ENCODE results near the gene IGSF21.

Gene IGSF21

GRCh38 chr1:18376661-18377060, 269.1 kb downstream of the IGSF21 start:
- no peak for DNase-seq

GRCh38 chr1:18380288-18380687, 272.7 kb downstream of the IGSF21 start:
- no peak for DNase-seq

DNA sequence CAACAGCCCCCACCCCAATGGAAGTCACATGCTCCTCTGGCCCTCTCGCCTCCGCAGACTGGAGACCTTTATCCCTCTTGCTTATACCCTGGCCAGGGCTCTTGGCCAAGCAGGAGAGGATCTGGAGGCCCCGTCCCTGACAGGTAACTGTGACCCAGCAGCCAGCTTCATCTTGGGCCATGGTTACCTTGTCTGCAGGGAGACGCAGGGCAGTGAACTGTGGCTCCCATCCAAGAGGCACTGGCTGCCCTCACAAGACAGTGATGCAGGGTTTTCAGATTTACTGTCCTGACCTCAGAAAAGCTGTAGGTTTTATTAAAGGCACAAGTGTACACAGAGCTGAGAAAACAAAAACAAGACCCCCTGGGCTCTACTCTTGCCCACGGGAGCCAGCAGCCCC, 276.5 kb downstream of the IGSF21 start:
- no peak for DNase-seq

DNA sequence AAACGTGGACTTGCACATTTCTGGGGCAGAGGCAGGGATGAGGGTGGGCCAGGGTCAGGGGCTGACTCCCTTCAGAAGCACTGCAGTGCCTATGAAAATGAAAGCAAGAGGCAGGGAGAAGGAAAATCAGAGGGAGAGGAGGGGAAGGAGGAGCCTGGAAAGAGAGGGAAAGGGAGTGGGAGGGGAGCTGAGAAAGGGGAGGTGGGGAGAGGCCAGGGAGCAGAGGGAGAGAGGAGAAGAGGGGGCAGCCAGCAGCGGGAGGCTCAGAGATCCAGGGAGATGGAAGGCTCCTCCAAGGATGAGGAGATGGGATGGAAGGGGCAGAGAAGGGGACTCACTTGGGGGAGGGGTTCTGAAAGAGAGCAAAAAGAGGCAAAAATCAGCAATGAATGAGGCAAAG, 276.9 kb downstream of the IGSF21 start:
- no peak for DNase-seq

DNA sequence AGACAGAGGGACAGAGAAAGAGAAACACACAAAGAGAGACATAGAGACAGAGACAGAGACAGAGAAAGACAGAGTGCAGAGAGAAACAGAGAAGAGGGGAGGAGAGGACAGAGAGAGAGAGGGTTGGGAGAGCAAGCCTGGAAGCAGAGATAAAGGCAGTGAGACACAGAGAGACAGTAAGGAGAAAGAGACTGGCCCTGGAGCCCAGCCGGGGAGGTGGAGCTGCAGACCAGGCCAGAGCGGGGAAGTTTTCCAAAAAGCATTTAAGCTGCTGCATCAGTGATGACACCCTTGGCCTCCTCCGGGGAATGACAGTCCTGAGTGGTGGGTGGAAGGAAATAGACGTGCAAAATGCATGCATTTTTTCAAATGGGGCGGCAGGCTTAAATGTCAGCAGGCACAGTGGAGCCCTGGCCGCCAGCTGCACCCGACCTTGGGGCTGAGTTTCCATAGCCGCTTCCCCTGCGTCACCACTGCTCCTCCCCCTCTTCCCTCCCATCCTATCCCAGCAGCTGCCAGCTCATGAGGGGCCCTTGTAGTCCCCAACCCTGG, 277.7 kb downstream of the IGSF21 start:
- no peak for DNase-seq

DNA sequence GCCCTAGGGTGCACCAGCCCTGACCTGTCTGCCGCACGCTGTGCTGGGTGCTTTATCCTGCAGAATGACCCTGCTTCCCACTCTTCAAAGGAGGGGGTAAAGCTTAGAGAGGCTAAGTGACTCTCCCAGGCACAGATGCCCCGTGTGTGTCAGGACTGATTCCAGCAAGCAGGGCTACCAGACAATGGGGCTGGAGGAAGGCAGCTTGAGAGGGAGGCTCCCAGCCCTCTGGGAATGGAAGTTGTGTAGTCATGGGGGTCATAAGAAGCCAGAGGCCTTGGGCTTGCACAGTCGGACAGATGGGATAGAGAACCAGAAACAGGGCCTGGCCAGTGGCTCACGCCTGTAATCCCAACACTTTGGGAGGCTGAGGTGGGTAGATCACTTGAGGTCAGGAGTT, 279.0 kb downstream of the IGSF21 start:
- DNase-seq, result no peak

GRCh38 chr1:18387307-18387706, 279.7 kb downstream of the IGSF21 start:
- DNase-seq, result no peak

DNA sequence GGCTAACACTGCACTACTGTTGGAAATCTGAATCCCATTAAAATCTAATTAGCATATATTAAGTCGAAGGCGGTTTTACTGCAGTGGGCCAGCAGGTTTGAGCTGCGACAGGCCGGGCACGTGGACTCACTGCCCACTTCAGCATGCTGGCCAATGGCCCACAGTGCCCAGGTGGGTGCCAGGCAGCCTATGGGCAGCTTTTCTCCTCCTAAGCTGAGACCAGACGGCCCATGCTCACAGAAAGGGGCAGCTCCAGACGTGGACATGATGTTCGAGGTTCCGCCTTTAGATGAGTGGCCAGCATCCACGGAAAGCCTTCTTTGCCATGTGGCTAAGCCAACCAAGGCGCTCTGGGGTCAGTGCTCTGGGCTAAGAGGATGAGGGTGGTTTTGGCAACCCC, 283.4 kb downstream of the IGSF21 start:
- no peak for DNase-seq

- no peak for DNase-seq
Measured at GRCh38 chr1:18394563-18395156, 287.1 kb downstream of the IGSF21 start.

- no peak for DNase-seq
Measured at GRCh38 chr1:18396247-18396980, 288.8 kb downstream of the IGSF21 start.

GRCh38 chr1:18397641-18398040, 290.0 kb downstream of the IGSF21 start:
- no peak for DNase-seq

GRCh38 chr1:18398791-18399530, 291.4 kb downstream of the IGSF21 start:
- DNase-seq, result no peak

DNA sequence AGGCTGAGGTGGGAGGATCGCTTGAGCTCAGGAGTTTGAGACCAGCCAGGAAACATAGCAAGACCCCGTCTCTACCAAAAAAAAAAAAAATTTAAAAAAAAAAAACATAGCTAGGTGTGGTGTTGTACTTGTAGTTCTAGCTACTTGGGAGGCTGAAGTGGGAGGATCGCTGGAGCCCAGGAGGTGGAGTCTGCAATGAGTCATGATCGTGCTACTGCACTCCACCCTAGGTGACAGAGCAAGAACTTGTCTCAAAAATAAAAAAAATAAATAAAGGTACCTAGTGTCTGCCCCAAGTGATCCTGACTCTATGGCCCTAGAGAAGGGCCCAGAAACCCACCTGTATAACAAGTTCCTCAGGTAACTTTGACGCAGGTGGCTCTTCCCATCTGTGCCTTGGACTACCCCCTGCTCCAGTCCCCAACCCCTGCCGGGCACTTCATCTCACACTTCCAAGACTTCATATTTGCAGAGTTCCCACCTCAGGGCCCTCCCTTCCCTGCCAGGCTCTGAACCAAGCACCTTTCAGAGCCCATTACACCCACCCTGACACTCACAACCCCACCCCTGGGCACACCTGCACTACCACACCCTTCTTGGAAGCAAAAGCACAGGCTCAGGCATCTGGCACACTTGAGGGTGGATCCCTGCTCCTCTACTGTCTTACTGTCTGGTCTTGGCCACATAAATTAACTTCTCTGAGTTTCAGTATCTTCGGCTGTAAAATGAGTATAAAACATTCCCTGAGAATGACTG, 292.9 kb downstream of the IGSF21 start:
- no peak for DNase-seq

DNA sequence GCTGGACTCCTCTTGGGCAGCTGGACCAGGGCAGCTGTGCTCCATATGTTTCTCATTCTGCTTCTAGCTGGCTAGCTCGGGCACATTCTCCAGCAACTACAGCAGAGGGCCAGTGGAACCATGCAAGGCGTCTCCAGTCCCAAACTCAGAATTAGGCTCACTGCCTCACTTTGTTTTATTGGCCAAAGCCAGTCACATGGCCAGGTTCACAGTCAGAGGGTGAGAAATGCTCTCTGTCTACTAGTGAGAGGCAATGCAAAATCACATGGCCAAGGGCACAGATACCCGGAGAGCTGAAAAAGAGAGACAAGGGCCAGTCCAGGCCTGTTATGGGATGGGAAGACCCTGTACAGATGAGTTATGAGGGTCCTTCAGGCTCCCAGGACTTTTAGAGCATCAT, 294.3 kb downstream of the IGSF21 start:
- DNase-seq, result no peak

GRCh38 chr1:18404460-18404859, 296.9 kb downstream of the IGSF21 start:
- DNase-seq, result no peak

DNA sequence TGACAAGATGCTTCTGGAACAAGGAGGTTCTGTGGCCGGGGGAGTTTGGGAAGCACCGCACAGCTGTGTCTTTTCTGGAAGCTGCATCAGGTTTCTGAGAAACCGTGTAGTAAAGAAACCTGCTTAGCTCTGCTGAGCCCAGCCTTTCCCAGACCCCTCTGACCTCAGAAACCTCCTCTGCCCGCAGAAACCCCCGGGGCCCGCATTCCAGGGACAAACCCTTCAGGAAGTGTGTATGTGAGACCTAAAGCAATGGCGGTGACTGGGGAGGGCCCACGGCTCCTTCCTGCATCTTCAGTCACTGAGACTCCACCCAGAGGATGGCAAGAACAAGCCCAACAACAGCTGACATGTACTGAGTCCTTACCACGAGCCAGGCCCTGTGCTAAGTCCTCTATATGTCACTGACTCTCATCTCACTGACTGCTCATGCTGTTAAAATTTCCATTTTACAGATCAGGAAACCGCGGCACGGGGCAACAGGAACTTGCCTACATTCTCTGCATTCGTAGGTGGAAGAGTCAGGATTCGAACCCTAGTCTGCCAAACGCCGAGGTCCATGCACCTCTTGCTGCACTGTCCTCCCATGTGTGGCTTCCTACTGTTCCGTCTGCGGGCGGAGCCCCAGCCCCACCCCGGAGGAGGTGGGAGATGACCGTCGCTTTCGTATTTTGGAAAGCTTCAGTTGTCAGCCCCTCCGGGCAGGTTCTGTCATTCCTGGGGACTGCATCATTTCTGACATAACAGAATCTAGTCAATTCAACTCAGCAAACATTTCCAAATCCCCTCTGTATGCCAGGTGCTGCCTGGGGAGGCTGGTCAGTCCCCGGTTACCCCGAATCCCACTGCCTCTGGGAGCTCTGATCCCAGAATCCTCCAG, 299.8 kb downstream of the IGSF21 start:
- DNase-seq, result no peak

GRCh38 chr1:18408656-18409370, 301.2 kb downstream of the IGSF21 start:
- DNase-seq, result no peak

- no peak for DNase-seq
Measured at GRCh38 chr1:18409609-18410237, 302.1 kb downstream of the IGSF21 start.

DNA sequence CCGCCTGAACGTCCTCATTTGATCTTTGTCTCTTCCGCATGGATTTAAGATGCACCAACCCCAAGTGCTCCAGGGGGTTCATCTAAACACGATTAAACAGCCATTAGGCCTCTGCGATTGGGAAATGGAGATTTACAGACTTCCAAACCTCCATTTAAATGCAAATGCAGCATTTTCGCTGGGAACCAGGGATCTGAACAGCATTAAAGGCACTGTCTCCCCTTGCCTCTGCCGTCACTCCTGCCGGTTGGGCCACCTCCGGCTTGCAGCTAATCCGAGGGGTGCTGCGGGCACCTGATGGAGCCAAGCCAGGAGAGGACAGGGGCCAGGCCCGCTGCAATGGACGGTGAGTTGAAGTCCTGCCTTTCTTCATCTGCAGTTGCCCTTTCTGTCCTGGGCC, 302.8 kb downstream of the IGSF21 start:
- no peak for DNase-seq

DNA sequence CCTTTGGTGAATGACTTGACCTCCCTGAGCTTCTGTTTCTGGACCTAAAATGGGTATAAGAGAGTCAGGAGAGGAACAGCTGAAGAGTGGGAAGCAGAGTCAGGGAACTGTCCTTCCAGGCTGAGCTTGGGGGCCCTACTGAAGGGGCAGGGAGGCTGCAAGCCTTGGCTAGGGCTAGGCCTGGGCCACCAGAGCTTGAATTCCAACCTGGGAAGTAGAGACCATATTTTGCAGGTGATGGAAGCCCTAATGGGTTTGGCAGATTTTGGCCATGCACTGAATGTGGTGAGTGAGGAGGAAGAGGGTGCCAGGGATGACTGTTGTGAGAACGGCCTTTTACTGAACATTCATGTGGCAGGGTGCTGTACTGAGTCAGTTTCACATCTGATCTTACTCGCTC, 303.7 kb downstream of the IGSF21 start:
- DNase-seq, result no peak
